ENCODE measurements around the gene LTK.

DNA sequence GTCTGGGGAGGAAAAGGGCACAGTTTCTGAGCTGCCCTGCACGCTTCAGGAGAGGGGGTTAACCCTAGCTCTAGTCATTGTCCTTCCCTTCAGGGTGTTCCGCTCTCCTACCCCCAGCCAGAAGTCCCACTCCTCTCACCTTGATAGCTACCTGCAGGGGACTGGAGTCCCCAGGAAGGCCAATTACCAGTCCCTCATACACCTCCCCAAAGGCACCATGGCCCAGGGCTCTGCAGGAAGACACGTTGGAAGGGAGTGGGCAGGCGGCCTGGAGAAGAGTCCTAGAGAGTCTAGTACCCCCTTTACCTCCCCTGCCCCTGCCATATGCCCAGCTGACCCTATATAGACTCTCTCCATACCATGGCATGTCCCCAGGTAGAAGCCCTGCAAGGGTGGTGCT is 7.9 kb downstream of the LTK start:
- TF ChIP-seq, protein P1, sequence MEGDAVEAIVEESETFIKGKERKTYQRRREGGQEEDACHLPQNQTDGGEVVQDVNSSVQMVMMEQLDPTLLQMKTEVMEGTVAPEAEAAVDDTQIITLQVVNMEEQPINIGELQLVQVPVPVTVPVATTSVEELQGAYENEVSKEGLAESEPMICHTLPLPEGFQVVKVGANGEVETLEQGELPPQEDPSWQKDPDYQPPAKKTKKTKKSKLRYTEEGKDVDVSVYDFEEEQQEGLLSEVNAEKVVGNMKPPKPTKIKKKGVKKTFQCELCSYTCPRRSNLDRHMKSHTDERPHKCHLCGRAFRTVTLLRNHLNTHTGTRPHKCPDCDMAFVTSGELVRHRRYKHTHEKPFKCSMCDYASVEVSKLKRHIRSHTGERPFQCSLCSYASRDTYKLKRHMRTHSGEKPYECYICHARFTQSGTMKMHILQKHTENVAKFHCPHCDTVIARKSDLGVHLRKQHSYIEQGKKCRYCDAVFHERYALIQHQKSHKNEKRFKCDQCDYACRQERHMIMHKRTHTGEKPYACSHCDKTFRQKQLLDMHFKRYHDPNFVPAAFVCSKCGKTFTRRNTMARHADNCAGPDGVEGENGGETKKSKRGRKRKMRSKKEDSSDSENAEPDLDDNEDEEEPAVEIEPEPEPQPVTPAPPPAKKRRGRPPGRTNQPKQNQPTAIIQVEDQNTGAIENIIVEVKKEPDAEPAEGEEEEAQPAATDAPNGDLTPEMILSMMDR (IDR thresholded peaks at IDR 0.05), result no peak
- TF ChIP-seq POLR2A (IDR thresholded peaks at IDR 0.05), result no peak
